ENCODE data around the gene TOP1.

The TOP1 gene

DNA sequence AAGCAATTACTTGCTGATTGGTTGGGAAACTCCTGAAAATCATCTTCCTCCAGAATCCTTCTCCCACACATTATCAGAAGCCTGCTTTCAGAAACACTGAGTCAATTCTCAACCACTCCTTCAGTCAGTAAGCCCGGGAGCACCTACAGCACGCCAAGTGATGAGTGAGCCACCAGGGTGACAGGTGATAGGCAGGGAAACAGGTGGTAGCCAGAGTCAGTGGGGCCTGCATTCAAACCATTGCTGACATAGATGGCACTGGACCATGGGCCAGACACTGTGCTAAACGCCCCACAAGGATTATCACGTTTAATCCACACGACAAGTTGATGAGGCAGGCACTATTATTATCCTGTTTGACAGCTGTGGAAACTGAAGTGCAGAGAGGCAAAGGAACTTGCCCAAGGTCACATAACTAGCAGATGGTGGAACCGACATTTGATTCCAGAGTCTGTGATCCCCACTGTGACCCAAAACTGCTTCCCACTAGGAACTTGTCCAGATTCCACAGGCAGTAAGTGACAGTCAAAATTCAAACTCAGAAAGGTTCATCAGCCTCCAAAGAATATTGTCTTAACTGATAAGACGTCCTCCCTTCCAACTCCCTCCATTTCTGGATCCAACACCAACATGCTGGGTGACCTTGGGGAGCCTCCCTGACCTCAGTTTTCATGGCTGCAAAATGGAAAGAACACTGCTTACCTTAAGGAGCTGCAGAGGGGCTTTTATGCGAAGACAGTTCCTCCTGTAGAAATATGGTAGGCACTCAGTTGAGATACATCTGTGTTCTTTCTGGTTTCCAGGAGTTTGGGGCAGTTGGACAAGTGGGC lies 23.9 kb upstream of the TOP1 start:
- no peak for DNase-seq (ENCODE audit: low spot score)

DNA sequence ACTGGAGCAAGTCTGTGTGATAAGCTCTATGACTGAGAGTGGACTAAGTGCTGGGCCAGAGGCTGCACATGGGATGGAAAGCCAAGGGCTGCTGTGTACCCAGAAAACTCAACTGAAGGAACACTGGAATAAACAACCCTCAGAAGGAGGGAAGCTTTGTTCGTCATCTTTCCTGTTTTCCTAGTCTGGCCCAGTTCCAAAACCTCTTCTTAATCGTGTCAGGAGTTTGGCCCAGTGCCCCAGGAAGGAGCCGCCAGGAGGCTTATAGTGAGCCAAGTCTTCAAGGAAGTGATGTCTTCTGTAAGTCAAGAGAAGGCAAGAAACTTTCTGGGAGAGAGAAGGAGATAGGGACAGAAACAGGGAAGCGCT lies 23.3 kb upstream of the TOP1 start:
- no peak for DNase-seq (ENCODE audit: low spot score)

DNA sequence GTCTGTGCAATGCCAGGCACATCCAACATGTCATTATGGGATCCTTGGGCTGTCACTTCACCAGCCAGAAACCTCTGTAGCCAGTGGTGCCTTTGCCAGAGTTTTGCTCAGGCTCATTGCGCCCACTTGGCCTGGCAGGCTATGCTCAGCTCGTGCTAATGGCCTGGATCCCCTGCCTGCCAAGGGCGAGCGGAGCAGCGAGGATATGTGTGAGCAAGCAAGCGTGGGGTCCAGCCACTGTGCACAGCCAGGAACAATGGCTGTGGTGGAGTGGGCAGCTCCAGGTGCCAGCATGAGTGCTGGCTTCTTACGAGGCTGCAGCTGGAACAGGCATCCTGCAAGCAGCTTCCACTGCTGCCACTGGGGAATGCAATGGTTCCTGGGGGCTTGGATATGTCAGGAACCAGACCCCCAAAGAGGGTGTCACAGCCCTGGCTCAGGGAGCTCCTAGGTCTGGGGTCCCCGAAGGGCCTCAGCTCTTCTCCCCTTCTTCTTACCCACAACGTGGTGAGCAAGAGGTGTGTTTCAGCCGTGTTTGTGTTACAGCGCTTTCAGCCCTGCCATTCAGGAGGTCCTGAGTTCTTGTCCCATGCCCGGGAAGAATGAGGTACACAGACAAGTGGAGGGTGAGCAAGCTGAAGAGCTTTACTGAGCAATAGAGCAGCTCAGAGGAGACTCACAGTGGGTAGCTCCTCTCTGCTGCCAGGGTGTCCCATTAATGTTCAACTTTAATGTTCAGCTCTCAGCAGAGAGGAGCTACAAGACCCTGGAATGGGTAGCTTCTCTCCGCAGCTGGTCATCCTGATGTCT lies 22.3 kb upstream of the TOP1 start:
- DNase-seq (ENCODE audit: low spot score), result no peak

- no peak for DNase-seq (ENCODE audit: low spot score)
These were observed 21.6 kb upstream of the TOP1 start for GRCh38 chr20:41006936-41007474.

DNA sequence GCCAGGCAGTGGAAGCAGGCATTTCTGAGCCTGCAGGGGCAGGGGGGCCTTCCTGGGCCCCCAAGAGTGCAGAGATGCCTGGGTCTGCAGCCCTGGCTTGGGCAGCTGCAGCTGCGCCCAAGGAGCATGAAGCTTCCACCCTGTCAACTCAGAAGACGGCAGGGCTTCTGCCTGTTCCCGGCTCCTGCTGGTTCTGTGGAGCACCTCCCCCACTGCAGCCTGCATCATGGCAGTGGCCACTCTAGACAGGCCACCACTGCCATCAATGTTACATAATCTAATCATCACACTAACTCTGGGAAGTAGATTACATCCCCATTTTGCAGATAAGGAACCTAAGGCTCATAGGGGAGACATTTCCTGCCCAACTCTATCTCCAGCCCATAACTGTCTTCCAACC lies 21.1 kb upstream of the TOP1 start:
- DNase-seq (ENCODE audit: low spot score), result no peak

DNA sequence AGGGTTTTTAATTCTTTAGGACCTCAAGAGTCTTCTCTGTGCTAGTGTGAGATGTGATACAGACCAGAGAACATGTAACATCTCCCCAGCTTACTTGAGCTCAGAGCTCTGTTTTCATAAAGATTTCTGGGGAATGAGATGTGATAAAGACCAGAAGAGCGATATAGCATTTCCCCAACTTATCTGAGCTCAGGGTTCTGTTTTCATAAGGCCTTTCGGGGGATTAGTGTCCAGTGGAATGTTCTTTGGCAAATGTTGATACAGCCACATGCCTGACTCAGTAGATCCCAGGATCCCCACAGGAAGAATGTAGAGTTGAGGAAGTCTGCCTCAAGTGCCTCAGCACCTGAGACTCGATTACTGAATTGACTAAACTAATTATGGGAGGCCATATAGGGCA lies 18.7 kb upstream of the TOP1 start:
- DNase-seq (ENCODE audit: low spot score), result no peak

GRCh38 chr20:41011551-41012067 lies 17.0 kb upstream of the TOP1 start:
- no peak for DNase-seq (ENCODE audit: low spot score)

DNA sequence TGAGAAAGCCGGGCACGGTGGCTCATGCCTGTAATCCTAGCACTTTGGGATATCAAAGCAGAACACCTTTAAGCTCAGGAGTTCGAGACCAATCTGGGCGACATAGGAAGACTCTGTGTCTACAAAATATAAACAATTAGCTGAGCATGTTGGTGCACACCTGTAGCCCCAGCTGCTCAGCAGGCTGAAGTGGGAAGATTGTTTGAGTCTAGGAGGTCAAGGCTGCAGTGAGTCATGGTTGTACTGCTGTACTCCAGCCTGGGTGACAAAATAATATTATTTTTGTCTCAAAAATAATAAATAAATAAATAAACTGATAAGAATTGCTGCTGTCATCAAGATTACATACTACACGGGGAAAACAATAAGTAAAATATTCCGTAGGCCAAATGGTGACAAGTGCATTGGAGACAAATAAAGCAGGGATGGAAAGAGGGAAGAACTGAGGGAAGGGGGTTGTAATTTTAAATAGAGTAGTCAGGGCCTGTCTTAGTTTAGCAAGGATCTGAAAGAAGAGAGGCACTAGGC lies 14.0 kb upstream of the TOP1 start:
- DNase-seq (ENCODE audit: low spot score), result no peak

DNA sequence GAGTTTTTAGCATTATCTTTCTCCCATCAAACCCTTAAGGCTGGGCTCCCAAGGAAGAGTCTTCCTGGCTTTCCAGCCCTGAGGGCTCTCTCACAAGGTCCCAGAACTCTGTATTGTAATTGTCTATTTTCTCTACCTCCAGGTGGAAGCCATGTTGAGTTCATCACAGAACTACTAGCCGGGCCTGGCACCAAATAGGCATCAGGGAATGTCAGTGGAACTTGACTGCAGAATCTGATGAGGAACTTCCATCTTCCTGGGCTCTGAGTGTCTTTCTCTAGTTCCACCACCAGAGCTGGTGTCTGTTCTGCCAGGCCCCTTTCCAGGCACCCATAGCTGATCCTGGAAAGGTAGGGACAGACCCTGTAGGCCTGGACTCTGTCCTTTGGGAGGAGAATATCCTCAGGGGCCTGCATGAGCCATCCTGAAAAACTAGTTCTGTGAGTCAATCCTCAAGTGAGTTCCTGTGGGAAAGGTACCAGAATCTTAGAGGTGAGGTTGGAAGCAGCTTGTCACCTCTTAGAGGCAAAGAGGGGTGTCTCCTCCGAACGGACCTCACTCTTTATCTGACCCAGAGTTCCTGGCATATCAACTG lies 11.1 kb upstream of the TOP1 start:
- DNase-seq (ENCODE audit: low spot score), result no peak

- no peak for DNase-seq (ENCODE audit: low spot score)
These were observed 10.5 kb upstream of the TOP1 start for GRCh38 chr20:41018153-41018552.

DNA sequence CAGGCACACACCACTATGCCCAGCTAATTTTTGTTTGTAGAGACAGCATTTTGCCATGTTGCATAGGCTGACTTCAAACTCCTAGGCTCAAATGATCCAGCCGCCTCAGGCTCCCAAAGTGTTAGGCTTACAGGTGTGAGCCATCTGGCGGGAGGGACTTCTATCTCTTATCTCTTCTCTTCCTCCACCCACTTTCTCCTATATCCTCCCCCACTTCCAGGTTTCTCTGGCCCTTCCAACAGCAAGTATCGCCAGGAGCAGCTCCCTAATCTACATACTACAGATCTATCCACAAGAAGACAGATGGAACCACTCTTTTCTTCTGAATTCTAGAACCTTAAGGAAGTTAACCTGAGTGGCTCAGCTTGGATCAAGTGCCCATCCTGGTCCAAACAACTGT lies 5.1 kb upstream of the TOP1 start:
- no peak for DNase-seq (ENCODE audit: low spot score)

DNA sequence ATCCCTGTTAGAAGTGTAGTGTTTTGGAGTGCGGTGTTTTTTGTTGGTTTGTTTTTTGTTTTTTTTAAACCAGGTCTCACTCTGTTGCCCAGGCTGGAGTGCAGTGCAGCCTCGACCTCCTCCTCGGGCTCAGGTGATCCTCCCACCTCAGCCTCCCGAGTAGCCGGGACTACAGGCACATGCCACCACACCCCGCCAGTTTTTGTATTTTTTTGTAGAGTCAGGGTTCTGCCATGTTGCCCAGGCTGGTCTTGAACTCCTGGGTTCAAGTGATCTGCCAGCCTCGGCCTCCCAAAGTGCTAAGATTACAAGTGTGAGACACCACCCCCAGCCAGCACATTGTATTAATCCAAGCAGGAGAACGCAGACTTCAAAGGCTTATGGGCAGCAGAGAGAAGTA lies 1.3 kb upstream of the TOP1 start:
- no peak for DNase-seq (ENCODE audit: low spot score)

GRCh38 chr20:41027872-41028358 lies 707 bp upstream of the TOP1 start:
- no peak for DNase-seq (ENCODE audit: low spot score)

- DNase-seq (ENCODE audit: low spot score), result no peak
These were observed 704 bp downstream of the TOP1 start for GRCh38 chr20:41029150-41029901.

GRCh38 chr20:41030061-41030460 lies 1.4 kb downstream of the TOP1 start:
- DNase-seq (ENCODE audit: low spot score), result no peak

DNA sequence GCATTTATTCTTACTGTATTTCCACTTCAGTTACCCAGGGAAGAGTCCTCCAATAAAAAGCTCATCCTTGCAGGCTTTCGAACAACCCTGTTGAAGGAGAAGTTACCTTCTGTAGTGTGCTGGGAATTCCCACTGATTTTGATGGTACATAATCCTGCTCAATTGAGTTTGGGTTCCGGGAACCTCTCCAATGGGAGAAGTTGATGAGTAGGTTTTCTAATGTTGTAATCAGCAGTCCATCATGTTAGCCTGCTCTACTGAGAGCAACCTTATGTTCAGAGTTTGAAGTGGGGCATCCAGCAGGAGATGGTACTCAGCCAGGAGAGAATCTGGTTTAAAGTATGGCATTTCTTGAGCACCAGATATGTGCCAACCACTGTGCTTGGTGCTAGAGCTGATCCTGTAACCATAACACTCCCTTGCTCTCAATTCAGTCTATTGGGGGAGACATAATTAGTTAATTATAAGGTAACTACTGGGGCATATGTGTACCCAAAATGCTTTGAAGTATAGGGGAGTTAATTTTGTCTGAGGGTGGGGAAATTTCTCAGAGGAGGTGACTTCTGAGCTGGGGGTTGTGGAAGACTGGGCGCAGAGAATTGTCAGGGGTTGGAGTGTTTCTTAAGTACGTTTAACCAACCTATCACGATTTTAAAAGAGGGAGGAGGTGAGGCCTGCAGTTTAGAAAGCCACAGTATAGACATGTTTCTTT lies 2.1 kb downstream of the TOP1 start:
- no peak for DNase-seq (ENCODE audit: low spot score)

GRCh38 chr20:41031243-41031619 lies 2.6 kb downstream of the TOP1 start:
- no peak for DNase-seq (ENCODE audit: low spot score)

- no peak for DNase-seq (ENCODE audit: low spot score)
These were observed 3.6 kb downstream of the TOP1 start for GRCh38 chr20:41032271-41032670.

GRCh38 chr20:41034239-41034638 lies 5.6 kb downstream of the TOP1 start:
- no peak for DNase-seq (ENCODE audit: low spot score)

DNA sequence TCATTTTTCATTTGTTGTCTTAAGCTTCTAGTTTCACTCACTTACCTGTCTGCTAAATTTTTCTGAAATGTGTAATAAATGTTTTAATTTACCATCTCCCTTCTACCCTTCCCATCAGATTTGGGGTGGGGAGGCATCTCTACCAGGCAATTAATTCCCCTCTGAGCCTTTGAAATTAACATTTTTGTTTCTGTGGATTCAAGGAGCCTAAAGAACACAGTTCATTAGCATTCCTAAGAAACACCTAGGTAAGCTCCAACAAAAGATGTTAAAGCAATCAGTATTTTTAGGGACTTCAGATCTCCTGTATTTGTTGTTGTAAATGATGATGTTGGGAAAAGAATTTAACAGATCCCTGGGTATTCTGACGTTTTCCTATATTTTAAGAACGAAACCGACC lies 6.6 kb downstream of the TOP1 start:
- DNase-seq (ENCODE audit: low spot score), result no peak

DNA sequence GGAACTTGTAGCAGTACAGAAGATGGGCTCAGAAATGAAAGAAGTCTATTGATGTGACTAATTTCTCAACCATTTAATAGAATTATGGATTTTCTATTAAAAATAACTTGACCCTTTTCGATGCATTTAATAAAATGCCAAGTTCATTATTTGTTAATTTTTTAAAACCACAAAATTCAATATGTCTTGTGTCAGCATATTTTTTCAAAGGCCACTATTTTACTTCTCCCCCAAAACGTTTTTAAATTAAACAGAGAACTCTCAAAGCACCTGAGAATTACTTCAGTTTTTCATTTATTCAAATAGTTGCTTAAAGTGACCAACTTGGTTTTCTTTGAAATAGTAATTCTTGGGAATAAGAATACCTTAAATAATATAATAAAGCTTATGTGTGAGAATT lies 8.6 kb downstream of the TOP1 start:
- no peak for DNase-seq (ENCODE audit: low spot score)
